Stimulated activated CD8-positive, alpha-beta memory T cell treated with anti-CD3 and anti-CD28 coated beads, Interleukin-7, amount 100 ng/mL, for 48 hours (primary cell): ENCODE results near the gene KRT35.

ENCODE experiments used
- DNase-seq, 2 donors: peaks; one replicate each; pipeline ENCODE4 v3.0.0-alpha.2; 2020; ENCODE audit warnings: low read depth in 1 of 2; ENCODE audit errors: extremely low read depth in 1 of 2

Gene KRT35

DNA sequence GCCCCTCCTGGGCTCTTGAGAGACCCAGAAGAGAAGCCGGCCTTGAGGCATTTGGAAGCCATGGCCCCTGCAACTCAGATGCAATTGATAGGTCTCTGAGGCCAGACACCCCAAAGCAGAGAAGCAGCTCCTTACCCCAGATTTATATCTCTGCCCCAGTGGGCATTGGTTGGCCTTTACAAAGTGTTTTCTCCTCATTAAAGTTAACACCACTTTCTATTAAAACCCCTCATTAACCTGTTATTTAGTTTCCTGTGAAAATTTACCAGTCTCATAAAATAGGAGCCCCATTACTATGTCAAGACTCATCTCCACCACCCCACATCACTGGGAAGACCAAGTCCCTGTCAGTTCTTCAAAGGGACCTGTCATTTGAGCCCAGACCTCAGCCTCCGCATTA is at the start of gene KRT35:
KRT35 (minus strand) TSS at position 116 of the 400 bp plus-strand sequence; CDS start at position 62, 54 bp downstream.
- DNase-seq = no peak

DNA sequence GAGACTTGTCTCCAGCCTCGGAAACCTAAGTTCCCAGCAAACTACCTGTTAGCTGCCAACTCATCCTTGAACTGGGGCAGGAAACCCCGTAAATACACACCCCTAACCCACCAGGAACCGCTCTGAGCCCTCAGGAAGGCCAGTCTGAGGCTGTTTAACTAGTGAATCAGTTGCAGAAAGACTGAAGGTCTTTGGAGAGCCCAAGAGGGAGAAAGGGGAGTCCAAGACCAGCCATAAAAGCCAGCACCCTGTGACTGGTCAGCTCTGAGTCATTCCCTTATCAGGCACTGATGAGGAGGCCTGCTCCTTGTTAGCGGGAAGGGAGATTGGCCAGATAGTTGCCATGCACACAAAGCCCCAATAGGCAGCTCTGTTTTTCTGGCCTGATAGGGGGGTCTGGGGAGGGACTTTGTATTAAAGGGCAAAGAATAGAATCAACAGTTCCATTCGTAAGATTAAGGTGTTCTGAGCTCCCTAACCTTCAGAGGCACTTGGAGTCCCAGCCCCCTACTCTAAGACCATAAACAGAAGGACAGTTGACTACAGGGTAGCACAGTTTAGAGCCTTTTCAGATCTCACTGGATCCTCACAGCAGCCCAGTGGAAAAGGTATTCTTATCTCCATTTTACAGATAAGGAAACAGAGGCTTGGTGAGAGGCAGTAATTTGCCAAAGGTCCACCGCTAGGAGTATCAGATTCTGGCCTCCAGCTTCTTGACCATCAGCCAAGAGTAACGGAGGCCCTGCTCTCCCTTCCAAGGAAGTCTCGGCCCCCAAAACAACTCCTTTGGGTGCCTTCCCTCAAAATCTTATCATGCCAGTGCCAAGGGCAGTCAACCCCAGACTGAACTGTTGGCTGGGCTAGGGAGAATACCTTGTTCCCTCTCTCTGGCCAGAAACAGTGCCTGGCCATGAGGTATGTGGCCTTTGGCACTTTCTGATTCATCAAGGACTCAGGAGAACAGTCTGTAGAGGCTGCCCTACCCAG is 49.4 kb upstream of the KRT35 start:
- DNase-seq = no peak

DNA sequence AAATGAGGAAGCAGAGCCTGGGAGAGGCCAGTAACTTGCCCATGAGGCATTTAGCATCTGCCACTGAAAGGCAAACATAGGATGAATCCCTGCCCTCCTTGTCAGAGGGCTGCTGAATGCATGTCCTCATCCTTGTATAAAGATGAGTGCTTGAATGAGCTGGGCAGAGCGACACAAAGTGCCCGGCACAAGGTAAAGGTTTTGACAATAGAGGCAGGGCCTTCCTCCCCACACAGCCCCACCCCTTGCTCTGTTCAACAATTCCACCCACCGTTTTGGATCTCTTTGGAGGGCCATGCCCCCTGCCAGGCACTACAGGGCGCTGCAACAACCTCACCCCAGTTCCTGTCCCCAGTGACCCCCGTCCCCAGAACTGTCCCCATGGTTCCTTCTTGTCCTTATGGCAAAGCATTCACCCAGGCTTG is 48.6 kb upstream of the KRT35 start:
- no peak for DNase-seq

DNA sequence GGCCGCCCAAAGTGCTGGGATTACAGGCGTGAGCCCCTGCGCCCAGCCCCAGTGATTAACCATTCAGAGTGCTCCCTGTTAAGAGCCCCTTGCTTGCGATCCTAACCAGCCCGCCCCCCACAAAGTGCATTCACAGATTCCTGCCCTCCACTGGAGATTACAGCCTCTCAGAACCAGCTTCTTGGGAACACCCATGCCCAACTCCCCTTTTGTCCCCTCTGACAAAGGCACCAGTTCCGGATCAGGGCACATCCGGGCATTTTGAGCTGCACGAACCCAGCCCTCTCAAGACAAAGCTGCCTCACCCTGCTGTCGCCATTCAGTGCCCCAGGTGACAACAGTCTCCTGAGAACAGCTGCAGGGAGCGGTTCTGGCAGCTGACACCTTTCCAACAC is 48.0 kb upstream of the KRT35 start:
- DNase-seq = no peak

DNA sequence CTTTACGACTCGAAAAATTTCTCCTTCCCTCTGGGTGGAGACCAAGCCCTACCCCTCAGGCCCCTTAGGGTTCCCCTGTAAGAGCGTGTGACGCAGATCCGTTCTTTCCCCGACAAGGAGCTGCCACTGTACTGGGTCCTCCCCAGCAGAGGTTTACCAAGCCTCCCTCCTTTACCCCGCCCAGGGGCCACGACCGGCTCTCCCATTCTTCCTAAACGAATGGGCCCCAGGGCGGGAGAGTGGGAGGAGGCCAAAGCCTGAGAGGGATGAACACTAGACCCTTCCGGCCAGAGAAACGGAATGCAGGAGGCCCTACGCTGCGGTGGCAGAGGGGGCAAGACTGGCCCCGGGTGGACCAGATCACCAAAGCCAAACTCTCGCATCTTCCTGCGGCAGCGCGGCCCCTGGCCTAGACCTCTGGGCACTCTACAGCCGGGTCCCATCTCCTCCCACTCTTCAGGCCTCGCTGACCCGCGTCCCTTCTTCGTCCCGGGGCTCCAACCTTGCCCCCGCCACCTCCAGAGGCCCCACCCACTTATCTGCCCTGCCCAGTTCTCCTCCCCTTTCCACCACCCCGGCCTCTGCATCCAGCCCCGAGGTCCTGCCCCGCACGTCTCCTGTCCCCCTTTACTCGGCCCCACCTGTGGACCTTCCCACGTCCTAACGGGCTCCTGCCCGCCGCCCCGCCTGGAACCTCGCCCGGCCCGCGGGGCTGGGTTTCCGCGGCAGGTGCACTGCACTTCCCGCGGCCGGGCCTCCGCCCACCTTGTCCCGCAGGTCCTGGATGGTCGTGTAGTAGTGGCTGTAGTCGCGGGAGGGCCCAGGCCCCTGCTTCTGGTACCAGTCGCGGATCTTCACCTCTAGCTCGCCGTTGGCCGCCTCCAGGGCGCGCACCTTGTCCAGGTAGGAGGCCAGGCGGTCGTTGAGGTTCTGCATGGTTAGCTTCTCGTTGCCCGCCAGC is 46.4 kb upstream of the KRT35 start:
- DNase-seq = no peak

DNA sequence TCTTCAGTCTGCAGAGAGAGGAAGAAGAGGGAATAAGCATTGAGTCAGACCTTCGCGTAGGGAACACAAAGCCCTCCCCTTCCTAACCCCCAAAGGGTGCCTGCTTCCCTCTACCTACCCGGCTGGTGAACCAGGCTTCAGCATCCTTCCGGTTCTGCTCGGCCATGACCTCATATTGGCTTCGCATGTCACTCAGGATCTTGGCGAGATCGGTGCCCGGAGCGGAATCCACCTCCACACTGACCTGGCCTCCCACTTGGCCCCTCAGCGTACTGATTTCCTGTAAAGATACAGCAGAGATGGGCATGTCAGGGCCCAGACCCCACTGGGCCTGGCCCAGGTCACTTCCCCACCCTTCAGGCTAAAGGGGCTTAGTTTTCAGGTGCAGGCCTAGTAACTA is 43.3 kb upstream of the KRT35 start:
- DNase-seq = no peak

DNA sequence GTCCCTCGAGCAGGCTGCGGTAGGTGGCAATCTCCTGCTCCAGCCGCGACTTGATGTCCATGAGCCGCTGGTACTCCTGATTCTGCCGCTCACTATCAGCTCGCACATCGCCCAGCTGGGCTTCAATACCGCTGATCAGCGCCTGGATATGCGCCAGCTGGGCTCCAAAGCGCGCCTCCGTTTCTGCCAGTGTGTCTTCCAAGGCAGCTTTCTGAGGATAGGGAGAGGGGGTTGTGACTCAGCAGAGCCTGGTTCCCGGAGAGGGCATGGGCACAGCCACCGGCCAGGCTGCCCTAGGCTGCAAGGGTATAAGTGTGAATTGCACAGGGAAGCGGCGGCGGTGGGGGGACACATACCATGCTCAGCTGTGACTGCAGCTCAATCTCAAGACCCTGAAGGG is 42.8 kb upstream of the KRT35 start:
- DNase-seq = no peak

DNA sequence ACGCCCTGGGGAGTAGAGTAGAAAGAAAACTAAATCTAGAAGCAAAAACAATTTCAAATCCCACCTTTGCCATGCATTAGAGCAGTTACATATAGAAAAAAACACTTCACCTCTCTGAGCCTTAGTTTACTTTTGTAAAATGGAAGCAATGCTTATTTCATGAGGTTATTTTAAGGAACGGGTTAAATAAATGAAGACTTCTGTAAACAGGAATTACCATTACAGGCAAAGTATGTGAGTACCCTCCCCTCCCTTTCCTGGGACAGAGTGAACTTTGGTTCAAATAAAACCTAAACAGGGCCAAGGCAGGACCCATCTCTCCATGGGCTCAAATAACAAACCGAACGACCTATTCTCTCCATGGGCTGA is 42.3 kb upstream of the KRT35 start:
- DNase-seq = no peak

DNA sequence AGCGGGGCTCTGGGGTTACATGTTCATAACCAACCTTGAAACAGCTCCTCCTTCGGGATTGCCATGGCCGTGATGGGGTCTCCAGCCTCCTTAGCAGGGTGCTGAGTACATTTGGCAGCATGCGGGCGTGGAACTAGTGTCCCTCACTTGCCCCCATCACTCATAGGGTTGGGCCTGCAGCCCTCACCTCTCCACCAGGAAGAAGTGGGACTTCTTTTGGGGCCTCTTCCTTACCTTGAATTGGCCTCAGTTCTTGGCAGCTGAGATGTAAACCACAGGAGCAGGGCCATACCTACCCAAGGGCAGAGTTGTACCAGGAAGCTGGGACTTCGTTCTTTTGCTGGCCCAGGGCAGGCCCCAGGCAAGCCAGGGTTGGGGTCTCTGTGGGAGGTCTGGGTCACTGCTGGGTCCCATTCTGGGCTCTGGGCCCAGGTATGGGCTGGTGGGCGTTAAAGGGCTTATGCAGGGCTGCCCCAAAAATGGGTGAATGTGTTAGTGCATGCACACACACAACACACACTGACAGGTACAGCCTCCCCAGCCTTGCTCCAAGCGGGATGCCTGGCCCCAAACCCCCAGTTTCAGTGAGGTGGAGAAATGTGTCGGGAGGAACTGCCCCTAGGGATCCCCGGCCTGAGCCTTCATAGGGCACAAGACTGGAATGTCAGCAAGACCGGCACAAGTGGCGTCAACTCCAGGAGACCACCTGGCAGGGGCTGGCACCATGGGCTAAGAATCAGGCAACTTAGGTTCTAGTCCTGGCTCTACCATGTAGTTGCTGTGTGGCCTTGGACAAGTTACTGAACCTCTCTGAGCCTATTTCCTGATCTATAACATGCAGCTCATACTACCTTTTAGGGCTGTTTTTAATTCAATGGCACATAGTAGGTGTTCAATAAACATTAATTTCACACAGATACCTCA is 41.6 kb upstream of the KRT35 start:
- no peak for DNase-seq

DNA sequence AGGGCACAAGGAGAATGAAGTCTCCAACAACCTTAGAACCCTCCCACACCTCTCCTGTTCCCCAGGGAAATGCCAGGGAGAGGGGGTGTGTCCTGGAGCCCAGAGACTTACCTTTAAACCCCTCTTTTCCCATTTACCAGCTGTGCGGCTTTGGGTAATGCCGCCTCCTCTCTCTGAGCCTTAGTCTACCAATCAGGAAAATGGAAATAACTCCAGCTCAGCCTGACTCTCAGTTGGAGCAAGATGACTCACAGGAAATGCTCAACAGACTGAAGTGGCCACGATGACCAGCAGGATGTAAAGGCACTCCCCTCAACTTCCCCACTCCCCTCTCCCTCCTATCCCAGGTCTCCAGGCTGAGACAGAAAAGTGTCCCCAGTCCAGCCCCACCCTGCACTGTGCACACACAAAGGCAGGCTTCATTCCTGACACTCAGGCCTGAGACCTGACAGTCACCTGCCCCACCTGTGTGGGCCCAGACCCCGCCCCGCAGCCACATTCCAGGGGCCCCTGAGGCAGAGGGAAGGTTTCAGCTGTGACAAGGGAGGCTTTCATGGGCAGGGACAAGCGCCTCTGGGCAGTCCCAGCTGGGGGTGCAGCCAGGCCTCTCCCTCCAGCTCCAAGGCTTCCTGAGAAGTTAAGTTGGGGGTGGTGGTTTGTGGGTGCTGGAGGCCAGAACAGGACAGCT is 40.8 kb upstream of the KRT35 start:
- DNase-seq = no peak

DNA sequence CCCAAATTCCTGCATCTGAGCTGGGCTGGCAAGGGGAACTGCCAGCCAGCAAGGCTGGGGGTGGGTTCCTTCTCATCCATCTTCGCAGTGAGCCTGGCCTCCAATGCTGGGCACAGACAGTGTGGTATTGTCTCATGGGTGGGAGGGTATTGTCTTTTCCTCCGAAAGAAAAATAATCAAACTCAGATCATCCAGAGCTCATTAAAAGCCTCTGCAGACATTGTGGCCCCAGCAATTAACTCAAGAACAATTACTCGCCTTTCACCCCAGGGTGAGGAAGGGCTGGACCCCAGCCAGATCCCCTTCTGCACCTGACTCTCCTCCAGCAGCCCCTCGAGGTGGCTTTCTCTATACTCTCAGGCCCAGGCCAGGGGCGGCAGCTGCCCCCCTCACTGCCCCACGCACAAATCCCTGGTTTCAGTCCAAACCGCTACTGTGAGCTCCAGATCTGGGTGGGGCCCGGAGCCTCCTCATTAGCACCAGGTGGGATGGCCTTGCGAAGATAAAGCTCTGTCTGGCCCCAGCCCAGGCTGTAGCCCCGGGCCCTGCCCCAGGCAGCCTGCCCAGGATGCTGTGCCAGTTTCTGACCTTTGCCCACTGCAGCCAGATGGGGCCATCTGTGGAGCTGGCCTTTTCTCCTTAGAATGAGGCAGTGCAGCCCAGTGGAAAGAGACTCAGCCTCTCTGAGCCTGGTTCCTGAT is 40.0 kb upstream of the KRT35 start:
- DNase-seq = no peak

DNA sequence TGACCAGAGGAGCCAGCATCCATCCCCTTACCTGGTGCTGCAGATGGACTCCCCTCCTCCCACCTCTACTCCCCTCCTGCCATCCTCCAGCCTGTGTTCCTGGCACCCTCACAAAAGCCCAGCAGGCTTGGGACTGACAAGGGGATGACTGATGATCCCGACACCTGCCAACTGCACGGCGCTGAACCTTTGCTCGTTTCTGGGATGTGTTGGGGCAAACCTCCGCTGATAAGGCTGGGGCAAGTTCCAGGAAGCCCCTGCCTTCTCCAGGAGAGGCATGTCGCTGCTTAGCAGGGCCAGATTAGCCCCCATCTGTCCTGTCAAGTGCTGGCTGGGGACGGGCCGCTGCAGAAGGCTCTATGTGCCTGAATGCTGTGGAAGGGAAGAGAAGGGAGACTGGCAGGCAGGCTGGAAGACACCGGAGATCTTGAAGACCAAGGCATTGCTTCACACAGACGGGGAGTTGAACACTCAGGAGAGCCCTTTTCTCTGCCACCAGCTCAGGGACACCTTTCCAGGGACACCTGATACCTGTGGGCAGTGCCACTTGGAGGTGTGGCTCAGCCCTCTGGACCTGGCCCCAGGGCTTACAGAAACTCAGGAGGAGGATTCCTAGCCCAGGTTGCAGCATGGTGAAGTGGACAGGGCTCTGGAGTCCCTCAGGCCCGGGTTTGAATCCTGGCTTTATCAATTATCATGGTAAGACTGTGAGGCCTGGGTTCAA is 38.7 kb upstream of the KRT35 start:
- DNase-seq = no peak

DNA sequence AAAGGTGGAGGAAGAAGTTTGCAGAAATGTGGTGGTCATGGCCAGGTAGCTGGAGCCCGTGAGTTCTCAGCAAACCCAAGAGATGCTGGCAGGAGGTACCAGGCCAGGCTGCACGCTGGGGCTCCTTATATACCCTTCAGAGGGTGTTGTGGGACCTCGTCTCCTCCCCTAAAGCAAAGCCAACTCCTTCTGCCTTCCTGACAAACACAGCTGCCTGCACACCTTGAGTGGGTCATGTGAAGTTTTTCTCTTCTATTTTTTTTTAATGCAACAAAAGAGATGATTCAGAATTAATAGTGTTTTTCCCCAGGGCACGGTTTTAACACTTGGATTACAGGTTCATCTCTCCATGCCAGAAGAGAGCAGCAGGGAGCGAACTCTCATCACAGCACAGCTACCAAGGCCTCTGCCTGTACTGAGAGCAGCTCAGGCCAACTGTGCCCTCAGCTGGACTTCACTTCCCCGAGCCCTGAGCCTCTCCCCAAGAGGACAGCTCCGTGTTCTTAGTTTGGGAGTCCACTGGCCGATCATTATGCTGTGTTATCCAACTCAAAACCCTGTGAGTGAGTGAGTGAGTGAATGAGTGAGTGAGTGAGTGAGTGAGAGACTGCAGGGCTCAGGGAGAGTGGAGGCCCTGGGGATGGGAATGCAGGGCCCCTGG is 38.0 kb upstream of the KRT35 start, which contains the start of gene KRT15:
KRT15 (minus strand) TSS at position 102 of the 661 bp plus-strand sequence; CDS start at position 39, 63 bp downstream.
- DNase-seq = no peak

DNA sequence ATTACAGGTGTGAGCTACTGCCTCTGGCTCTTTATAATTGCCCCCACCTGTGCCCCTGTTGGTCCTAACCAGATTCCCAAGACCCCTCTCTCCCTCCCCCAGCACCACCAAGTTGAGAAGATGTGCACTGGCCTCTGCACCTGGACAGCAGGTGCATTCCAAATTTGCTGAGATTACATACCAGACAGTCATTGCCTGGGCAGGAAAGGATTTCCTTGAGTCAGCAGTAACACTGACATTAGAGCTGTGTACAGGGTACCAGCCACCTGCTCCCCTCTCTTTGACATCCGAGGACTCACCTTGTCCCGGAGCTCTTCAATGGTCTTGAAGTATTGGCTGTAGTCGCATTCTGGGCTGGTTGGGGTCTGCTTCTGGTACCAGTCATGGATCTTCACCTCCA is 37.1 kb upstream of the KRT35 start:
- no peak for DNase-seq

DNA sequence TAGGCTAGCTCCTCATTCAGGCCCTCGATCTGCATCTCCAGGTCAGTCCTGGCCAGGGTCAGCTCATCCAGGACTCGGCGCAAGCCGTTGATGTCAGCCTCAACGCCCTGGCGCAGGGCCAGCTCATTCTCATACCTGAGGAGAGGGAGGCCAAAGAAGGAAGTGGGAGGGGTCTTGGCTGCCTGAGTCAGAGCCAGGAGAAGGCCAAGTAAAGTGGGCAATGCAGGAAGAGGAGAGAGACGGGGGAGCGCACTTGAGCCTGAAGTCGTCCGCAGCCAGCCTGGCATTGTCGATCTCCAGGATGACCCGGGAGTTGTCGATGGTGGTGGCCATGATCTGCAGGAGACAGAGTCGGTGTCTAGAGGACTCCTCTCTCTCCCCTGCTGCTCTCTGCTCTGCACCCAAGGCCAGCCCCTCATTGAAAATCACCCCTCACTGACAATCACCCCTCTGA is 35.9 kb upstream of the KRT35 start:
- no peak for DNase-seq

DNA sequence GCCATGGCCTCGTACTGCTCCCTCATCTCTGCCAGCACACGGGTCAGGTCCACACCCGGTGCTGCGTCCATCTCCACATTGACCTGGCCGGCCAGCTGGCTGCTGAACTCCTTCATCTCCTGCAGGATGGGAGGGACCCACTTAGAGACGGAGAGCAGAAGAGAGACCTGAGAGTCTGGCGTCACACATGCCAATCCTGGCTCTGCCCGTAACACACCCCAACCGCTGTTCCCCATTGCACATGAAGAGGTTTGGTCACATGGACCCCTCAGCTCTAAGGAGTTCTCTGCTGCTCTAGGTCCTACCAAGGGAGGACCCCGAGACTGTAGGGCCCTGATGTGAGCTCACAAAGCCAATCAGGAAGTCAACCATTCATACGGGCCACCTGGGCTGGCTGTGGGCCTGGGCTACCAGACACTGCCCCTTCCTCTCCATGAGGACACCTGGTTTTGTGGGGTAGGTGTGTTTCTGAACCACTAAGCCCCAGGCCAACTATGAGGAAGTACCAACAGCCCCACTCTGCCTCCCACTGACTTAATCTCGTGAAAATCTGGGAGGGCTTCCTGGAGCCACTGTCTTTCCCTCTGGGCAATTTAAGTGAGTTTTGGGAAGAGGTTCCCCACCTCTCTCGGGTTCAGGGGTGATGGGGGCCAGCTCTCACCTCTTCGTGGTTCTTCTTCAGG is 35.3 kb upstream of the KRT35 start:
- no peak for DNase-seq

DNA sequence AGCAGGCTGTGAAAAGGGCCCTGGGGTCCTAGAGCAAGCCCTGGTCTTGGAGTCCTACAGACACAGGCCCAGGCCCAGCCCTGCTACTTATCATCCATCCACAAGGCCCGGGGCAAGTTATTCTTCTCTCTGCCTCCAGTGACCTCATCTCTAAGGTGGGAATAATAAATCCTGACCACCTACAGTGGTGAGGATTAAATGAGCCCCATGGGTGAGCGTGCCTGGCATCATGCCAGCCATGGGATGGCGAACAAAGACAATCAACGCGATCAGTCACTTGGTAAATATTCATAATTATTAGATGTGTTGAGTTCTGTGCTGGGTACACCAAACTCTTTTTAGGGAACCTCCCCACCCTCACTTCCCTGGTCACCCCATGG is 32.2 kb upstream of the KRT35 start:
- no peak for DNase-seq
